ENCODE measurements around the gene EIF2B2. TPM values are rescaled to one million over a fixed set of nuclear protein-coding genes. Genes with fewer than 3 reads are reported as not detected.
A peak's percentile ranks its signal among the peaks of the same experiment; 100 is the strongest.

The EIF2B2 gene
- total RNA-seq, 1 experiment from 2014 or later = 48.3 TPM

DNA sequence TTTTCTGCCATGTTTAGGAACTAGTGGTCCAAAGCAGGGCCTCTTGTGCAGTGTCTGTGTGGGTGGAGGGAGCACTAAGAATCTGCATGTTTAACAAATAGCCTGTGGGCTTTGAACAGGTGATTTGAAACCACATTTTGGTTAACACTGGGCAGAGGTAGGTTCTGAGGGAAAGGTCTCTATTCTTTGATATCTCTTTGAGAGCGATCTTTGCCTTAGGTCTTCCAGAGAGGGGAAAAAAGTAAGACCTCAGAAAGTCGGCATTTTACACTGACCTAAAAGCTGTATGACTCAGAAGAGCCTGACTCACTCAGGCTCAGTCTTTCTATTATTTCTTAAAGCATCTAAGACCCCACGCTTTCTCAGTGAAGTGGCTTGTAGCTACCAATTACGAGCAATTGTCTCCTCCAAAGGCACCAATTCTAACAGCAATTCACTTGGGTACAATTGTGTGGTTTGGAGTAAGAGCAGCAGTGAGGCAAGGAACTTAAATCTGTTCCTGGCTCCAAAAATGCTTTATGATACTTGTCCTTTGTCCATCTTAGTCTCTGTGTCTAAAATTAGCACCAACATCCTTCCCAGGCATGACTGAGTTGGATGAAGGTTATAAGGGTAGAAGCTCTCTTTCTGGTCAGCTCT is 8.8 kb downstream of the EIF2B2 start:
- DNase-seq = no peak
- Mint-ChIP-seq H3K4me1 (no peaks in the 10 kb centered on the region), H3K36me3 (ENCODE audit: insufficient read depth in 1 of 3, low read depth in 3 of 3) (peaks cover 5 to 55% (median 38%) of the 10 kb centered on the region in 3 experiments; a peak in 6 of 7 replicates), H3K27ac (peak overlapping the region in 1 of 3 experiments; percentile 60; a peak in 1 of 7 replicates), H3K4me3 (no peak overlapping the region), H3K27me3 (ENCODE audit: low read depth) (no peaks in the 10 kb centered on the region), H3K9me3 (no peaks in the 10 kb centered on the region)
- Histone ChIP-seq H3K4ac (ENCODE audit: low read depth, low read length) (no peak overlapping the region), H3K4me2 (ENCODE audit: insufficient read depth, insufficient read length, low read length) (no peak overlapping the region), H2BK20ac (ENCODE audit: low read depth, low read length, poor library complexity, severe bottlenecking) (no peak overlapping the region), H3K23me2 (ENCODE audit: insufficient read length, low read depth, low read length, poor library complexity, severe bottlenecking) (no peaks in the 10 kb centered on the region), H3K9me3 (ENCODE audit: control insufficient read depth, low read depth, low read length) (no peaks in the 10 kb centered on the region), H3K18ac (ENCODE audit: insufficient read length, low read depth, low read length) (no peak overlapping the region), H4K20me1 (ENCODE audit: control insufficient read depth, insufficient read depth, insufficient read length) (no peaks in the 10 kb centered on the region), H3K4me1 (ENCODE audit: insufficient read depth, low read length) (no peaks in the 10 kb centered on the region), H2AK5ac (ENCODE audit: insufficient read length, low read length) (no peak overlapping the region), H3K27me3 (ENCODE audit: insufficient read depth, low read length) (no peaks in the 10 kb centered on the region), H3K79me1 (ENCODE audit: insufficient read depth, low read depth, low read length, poor library complexity, severe bottlenecking) (no peaks in the 10 kb centered on the region), H3K56ac (ENCODE audit: insufficient read length, low read depth, low read length) (no peak overlapping the region), H2BK12ac (ENCODE audit: insufficient read length, low read depth, low read length) (no peak overlapping the region), H4K91ac (ENCODE audit: insufficient read length, low read depth, low read length) (no peak overlapping the region), H3K27ac (ENCODE audit: insufficient read length, low read depth, low read length) (no peak overlapping the region), H2BK15ac (ENCODE audit: low read depth, low read length) (no peak overlapping the region), H3K14ac (ENCODE audit: insufficient read depth, low read length) (no peak overlapping the region), H4K8ac (replicated peaks; ENCODE audit: insufficient read length, low read depth, low read length) (no peak overlapping the region), H3K9ac (ENCODE audit: extremely low read depth, insufficient read length, low read length) (no peak overlapping the region), H2BK5ac (ENCODE audit: insufficient read length, low read length) (no peak overlapping the region), H2BK120ac (ENCODE audit: low read depth, low read length, poor library complexity, severe bottlenecking) (no peak overlapping the region), H3K79me2 (ENCODE audit: insufficient read depth, low read length) (no peaks in the 10 kb centered on the region), H3T11ph (ENCODE audit: low read length) (no peak overlapping the region), H4K5ac (ENCODE audit: insufficient read length, low read depth, low read length) (no peak overlapping the region), H2AFZ (ENCODE audit: low read length) (no peak overlapping the region), H3K23ac (ENCODE audit: insufficient read length, low read depth, low read length) (no peak overlapping the region)
- no CpG with 5 or more reads among the region's 4 CpGs for WGBS (ENCODE audit: extremely low coverage, insufficient read length, low lambda C conversion rate)
- TF ChIP-seq, protein P1, sequence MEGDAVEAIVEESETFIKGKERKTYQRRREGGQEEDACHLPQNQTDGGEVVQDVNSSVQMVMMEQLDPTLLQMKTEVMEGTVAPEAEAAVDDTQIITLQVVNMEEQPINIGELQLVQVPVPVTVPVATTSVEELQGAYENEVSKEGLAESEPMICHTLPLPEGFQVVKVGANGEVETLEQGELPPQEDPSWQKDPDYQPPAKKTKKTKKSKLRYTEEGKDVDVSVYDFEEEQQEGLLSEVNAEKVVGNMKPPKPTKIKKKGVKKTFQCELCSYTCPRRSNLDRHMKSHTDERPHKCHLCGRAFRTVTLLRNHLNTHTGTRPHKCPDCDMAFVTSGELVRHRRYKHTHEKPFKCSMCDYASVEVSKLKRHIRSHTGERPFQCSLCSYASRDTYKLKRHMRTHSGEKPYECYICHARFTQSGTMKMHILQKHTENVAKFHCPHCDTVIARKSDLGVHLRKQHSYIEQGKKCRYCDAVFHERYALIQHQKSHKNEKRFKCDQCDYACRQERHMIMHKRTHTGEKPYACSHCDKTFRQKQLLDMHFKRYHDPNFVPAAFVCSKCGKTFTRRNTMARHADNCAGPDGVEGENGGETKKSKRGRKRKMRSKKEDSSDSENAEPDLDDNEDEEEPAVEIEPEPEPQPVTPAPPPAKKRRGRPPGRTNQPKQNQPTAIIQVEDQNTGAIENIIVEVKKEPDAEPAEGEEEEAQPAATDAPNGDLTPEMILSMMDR (conservative IDR thresholded peaks at IDR 0.05) = no peak

Data from H9 (cell line).